Measurements from ENCODE around the gene TFAP2C. TPM values are rescaled to one million over a fixed set of nuclear protein-coding genes. Genes with fewer than 3 reads are reported as not detected.

TFAP2C gene
- total RNA-seq, 1 experiment from 2014 or later, result 6.9 TPM

DNA sequence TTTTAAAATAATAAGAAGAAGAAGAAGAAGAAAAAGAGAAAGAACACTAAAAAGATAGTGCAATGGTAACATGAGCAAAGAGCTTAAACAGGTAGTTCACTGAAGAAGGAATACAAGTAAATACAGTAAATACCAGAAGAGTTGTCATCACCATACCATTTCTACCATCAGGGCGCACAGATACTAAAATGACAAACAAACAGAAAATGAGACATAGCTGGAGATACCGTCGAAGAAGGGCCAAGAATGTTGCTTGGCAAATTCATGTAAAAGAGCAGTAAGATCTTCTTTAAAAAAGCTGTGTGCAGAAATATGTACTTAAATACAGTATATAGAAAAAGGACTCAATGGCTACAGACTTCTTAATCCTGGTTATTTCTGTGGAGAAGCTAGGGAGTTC lies 20.7 kb upstream of the TFAP2C start:
- ATAC-seq (no peak), DNase-seq (ENCODE audit: low read depth, low spot score) (no peak)
- Histone ChIP-seq H3K9ac (ENCODE audit: low read length) (no peak overlapping the region), H3K27me3 (ENCODE audit: insufficient read depth, low read length) (no peaks in the 10 kb centered on the region), H3K79me2 (ENCODE audit: insufficient read depth, low read length) (no peaks in the 10 kb centered on the region), H3K9me2 (ENCODE audit: insufficient read depth) (no peaks in the 10 kb centered on the region), H2AFZ (ENCODE audit: low read depth, low read length, poor library complexity, severe bottlenecking) (no peak overlapping the region), H3K4me2 (ENCODE audit: low read length) (no peak overlapping the region), H3K27ac (ENCODE audit: low read depth, low read length) (no peak overlapping the region), H3K9me3 (ENCODE audit: control insufficient read depth in 1 of 2, insufficient read depth in 1 of 2, low read depth in 1 of 2, low read length in 2 of 2) (no peaks in the 10 kb centered on the region), H4K20me1 (ENCODE audit: insufficient read depth) (no peaks in the 10 kb centered on the region), H3K4me3 (replicated peaks in 1 of 2; ENCODE audit: low read depth in 1 of 2, low read length in 2 of 2) (no peak overlapping the region), H3K4me1 (ENCODE audit: control insufficient read depth in 1 of 2, insufficient read depth in 2 of 2, low read length in 2 of 2) (peaks cover 24 to 30% of the 10 kb centered on the region in 2 experiments), H3K36me3 (ENCODE audit: control insufficient read depth in 1 of 2, insufficient read depth in 2 of 2, low read length in 2 of 2) (no peaks in the 10 kb centered on the region)
- no TSS peak for BruUV-seq (replicated peaks)
- TF ChIP-seq RAD21 (IDR thresholded peaks at IDR 0.05; ENCODE audit: low read depth) (no peak), SP1 (IDR thresholded peaks at IDR 0.05; ENCODE audit: low read depth) (no peak), CBX3 (IDR thresholded peaks at IDR 0.05; ENCODE audit: low read depth) (no peak), ZNF274 (IDR thresholded peaks at IDR 0.05; ENCODE audit: low read depth, low read length) (no peak)
- ChIA-PET RAD21 (ENCODE audit: low non-redundant PET in 1 of 2, low total read pairs in 2 of 2, uncharacterized antibody in 2 of 2, unreplicated experiment in 2 of 2) (no interaction called here), POLR2A (no interaction called here), CTCF (no interaction called here)
- intact Hi-C loops (cut with micrococcal nuclease), result loop anchor here (5.0 kb wide), 1 partner anchor 179 kb away; no protein-coding TSS in a partner anchor

DNA sequence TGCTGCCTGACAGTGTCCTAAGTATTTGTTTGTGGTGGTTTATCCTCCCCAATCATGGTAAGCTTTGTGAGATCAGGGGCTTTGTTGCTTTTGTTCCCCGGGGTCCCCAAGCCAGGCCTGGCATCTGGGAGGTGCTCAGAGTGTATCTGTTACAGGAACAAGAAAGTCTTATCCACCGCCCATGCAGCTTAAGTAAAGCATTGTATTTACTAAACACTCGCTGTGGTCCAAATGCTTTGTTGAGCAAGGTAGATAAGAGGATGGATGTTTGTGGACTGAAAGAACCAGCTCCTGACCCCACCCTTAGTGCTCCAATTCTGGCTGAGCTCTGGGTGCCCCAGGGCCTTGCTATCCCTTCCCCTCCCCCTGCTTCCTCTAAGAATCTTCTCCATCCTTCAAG lies 19.8 kb upstream of the TFAP2C start:
- Histone ChIP-seq H3K4me1 (ENCODE audit: control insufficient read depth in 1 of 2, insufficient read depth in 2 of 2, low read length in 2 of 2) (peaks cover 24 to 30% of the 10 kb centered on the region in 2 experiments), H3K9ac (ENCODE audit: low read length) (no peak overlapping the region), H3K4me3 (replicated peaks in 1 of 2; ENCODE audit: low read depth in 1 of 2, low read length in 2 of 2) (no peak overlapping the region), H3K27ac (ENCODE audit: low read depth, low read length) (no peak overlapping the region), H3K9me3 (ENCODE audit: control insufficient read depth in 1 of 2, insufficient read depth in 1 of 2, low read depth in 1 of 2, low read length in 2 of 2) (no peaks in the 10 kb centered on the region), H3K36me3 (ENCODE audit: control insufficient read depth in 1 of 2, insufficient read depth in 2 of 2, low read length in 2 of 2) (no peaks in the 10 kb centered on the region), H3K9me2 (ENCODE audit: insufficient read depth) (no peaks in the 10 kb centered on the region), H4K20me1 (ENCODE audit: insufficient read depth) (no peaks in the 10 kb centered on the region), H2AFZ (ENCODE audit: low read depth, low read length, poor library complexity, severe bottlenecking) (no peak overlapping the region), H3K4me2 (ENCODE audit: low read length) (no peak overlapping the region), H3K27me3 (ENCODE audit: insufficient read depth, low read length) (no peaks in the 10 kb centered on the region), H3K79me2 (ENCODE audit: insufficient read depth, low read length) (no peaks in the 10 kb centered on the region)
- RAD21 ChIA-PET (ENCODE audit: low non-redundant PET in 1 of 2, low total read pairs in 2 of 2, uncharacterized antibody in 2 of 2, unreplicated experiment in 2 of 2), result no interaction called here
- CTCF ChIA-PET, result no interaction called here
- POLR2A ChIA-PET, result no interaction called here
- DNase-seq (ENCODE audit: low read depth, low spot score), result no peak
- BruUV-seq (replicated peaks), result no TSS peak
- no peak for ATAC-seq
- intact Hi-C loops (cut with micrococcal nuclease), result loop anchor here (5.0 kb wide), 1 partner anchor 178 kb away; no protein-coding TSS in a partner anchor
- TF ChIP-seq YY1 (IDR thresholded peaks at IDR 0.05; ENCODE audit: extremely low read depth, insufficient replicate concordance, low read depth, low read length) (no peak), CEBPB (IDR thresholded peaks at IDR 0.05; ENCODE audit: low read depth) (no peak), ZFX (IDR thresholded peaks at IDR 0.05) (no peak), RAD21 (IDR thresholded peaks at IDR 0.05; ENCODE audit: low read depth) (no peak), FOSL1 (IDR thresholded peaks at IDR 0.05; ENCODE audit: low read depth) (no peak), EGR1 (IDR thresholded peaks at IDR 0.05; ENCODE audit: low read depth) (no peak), SRF (IDR thresholded peaks at IDR 0.05; ENCODE audit: low read depth) (no peak), POLR2A (IDR thresholded peaks at IDR 0.05; ENCODE audit: borderline replicate concordance, extremely low read depth, insufficient read depth, insufficient read length) (no peak), ELF1 (IDR thresholded peaks at IDR 0.05; ENCODE audit: borderline replicate concordance, low read depth) (no peak)
- TF ChIP-seq, protein P1, sequence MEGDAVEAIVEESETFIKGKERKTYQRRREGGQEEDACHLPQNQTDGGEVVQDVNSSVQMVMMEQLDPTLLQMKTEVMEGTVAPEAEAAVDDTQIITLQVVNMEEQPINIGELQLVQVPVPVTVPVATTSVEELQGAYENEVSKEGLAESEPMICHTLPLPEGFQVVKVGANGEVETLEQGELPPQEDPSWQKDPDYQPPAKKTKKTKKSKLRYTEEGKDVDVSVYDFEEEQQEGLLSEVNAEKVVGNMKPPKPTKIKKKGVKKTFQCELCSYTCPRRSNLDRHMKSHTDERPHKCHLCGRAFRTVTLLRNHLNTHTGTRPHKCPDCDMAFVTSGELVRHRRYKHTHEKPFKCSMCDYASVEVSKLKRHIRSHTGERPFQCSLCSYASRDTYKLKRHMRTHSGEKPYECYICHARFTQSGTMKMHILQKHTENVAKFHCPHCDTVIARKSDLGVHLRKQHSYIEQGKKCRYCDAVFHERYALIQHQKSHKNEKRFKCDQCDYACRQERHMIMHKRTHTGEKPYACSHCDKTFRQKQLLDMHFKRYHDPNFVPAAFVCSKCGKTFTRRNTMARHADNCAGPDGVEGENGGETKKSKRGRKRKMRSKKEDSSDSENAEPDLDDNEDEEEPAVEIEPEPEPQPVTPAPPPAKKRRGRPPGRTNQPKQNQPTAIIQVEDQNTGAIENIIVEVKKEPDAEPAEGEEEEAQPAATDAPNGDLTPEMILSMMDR (IDR thresholded peaks at IDR 0.05 in 2 of 3, conservative IDR thresholded peaks at IDR 0.05 in 1 of 3; ENCODE audit: borderline replicate concordance in 1 of 3, insufficient read depth in 1 of 3, low read depth in 2 of 3, low read length in 2 of 3), result no peak
- TF ChIP-seq, protein P2, sequence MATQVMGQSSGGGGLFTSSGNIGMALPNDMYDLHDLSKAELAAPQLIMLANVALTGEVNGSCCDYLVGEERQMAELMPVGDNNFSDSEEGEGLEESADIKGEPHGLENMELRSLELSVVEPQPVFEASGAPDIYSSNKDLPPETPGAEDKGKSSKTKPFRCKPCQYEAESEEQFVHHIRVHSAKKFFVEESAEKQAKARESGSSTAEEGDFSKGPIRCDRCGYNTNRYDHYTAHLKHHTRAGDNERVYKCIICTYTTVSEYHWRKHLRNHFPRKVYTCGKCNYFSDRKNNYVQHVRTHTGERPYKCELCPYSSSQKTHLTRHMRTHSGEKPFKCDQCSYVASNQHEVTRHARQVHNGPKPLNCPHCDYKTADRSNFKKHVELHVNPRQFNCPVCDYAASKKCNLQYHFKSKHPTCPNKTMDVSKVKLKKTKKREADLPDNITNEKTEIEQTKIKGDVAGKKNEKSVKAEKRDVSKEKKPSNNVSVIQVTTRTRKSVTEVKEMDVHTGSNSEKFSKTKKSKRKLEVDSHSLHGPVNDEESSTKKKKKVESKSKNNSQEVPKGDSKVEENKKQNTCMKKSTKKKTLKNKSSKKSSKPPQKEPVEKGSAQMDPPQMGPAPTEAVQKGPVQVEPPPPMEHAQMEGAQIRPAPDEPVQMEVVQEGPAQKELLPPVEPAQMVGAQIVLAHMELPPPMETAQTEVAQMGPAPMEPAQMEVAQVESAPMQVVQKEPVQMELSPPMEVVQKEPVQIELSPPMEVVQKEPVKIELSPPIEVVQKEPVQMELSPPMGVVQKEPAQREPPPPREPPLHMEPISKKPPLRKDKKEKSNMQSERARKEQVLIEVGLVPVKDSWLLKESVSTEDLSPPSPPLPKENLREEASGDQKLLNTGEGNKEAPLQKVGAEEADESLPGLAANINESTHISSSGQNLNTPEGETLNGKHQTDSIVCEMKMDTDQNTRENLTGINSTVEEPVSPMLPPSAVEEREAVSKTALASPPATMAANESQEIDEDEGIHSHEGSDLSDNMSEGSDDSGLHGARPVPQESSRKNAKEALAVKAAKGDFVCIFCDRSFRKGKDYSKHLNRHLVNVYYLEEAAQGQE (IDR thresholded peaks at IDR 0.05; ENCODE audit: low read depth), result no peak
- TF ChIP-seq, protein P3, sequence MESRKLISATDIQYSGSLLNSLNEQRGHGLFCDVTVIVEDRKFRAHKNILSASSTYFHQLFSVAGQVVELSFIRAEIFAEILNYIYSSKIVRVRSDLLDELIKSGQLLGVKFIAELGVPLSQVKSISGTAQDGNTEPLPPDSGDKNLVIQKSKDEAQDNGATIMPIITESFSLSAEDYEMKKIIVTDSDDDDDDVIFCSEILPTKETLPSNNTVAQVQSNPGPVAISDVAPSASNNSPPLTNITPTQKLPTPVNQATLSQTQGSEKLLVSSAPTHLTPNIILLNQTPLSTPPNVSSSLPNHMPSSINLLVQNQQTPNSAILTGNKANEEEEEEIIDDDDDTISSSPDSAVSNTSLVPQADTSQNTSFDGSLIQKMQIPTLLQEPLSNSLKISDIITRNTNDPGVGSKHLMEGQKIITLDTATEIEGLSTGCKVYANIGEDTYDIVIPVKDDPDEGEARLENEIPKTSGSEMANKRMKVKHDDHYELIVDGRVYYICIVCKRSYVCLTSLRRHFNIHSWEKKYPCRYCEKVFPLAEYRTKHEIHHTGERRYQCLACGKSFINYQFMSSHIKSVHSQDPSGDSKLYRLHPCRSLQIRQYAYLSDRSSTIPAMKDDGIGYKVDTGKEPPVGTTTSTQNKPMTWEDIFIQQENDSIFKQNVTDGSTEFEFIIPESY (IDR thresholded peaks at IDR 0.05; ENCODE audit: extremely low read depth, insufficient replicate concordance, low read length), result no peak
